NCI-H128 (cell line): ENCODE results near the gene PDCD1.
"Not testable (repeated sequence)": the region's sequence is repeated elsewhere in the genome, so short reads cannot be mapped to it uniquely, and the experiment has no call there.

ENCODE experiments used
- DNase-seq: peaks from one replicate; lab custom pipeline; 2025; ENCODE audit not compliant: unreplicated experiment; lab: John Stamatoyannopoulos, UW

The PDCD1 gene

DNA sequence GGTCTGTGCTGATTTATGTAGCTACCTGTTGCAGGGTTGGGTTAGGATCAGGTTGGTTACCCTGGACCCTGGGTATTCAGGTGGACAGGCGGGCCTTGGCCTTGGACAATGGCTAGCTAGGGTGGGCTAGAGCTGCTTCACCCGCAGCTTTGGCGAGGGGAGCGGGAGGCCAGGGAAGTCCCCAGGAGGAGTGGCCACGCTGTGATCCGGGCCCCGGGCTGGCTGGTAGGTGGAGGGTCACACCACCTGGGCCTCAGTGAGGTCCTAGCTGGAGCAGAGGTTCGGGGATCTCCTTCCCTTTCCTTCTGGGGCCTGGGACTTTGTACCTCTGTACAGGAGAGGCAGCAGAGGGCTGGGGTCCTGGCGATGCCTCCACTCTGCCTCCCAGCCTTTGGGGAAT, 20.6 kb upstream of the PDCD1 start:
- DNase-seq = no peak

DNA sequence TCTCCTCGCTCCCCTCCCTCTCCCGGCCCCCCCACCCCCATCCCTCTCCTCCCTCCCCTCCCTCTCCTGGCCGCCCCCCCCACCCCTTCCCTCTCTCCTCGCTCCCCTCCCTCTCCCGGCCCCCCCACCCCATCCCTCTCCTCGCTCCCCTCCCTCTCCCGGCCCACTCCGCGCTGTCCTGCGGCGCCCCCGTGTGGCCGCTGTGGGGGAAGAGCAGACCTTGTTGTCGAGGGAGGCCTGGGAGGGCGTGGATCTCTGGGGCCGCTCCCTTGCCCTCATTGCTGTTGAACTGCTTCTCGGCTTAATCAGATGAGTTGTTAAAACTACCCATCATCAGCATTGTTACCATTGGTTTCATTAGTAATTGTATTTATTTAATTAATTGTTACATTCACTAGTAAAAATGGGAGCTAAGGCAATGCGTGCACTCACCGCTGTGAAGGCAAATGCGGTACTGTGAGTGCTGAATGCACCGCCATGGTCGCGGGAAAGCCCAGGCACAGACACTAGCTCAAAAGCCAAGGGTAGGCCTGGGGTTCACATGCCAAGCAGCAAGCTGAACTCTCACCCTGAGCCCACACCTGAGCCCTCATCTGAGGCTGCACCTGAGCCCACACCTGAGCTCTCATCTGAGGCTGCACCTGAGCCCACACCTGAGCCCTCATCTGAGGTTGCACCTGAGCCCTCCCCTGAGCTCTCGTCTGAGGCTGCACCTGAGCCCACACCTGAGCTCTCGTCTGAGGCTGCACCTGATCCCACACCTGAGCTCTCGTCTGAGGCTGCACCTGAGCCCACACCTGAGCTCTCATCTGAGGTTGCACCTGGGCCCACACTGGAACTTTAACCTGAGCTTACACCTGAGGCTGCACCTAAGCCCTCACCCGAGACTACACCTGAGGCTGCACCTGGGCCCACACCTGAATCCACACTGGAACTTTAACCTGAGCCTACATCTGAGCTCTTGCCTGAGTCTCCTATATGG, 19.6 kb upstream of the PDCD1 start:
- peak; percentile 41 for DNase-seq

DNA sequence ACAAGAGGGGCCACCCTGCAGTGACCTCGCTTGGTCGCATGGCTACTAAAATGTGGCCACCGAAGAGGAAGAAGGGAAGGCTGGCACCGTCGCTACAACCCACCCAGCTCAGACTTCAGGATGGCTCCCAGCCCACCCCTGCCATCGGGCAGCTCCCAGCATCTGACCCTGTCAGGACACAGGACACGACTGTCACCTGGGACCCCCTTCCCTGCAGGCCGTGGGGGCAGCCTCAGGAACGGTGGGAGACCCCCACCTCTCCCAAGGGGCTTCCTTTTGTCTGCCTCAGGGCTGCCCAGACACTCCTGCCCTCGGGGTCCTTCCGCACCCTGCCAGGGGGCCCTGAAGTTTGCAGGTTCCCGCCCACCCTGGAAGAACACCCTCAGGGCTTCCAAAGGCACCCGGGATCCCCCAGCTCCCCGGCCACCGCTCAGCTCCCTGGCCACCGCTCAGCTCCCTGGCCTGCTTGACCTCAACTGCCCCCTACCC, 18.5 kb upstream of the PDCD1 start:
- DNase-seq = no peak

DNA sequence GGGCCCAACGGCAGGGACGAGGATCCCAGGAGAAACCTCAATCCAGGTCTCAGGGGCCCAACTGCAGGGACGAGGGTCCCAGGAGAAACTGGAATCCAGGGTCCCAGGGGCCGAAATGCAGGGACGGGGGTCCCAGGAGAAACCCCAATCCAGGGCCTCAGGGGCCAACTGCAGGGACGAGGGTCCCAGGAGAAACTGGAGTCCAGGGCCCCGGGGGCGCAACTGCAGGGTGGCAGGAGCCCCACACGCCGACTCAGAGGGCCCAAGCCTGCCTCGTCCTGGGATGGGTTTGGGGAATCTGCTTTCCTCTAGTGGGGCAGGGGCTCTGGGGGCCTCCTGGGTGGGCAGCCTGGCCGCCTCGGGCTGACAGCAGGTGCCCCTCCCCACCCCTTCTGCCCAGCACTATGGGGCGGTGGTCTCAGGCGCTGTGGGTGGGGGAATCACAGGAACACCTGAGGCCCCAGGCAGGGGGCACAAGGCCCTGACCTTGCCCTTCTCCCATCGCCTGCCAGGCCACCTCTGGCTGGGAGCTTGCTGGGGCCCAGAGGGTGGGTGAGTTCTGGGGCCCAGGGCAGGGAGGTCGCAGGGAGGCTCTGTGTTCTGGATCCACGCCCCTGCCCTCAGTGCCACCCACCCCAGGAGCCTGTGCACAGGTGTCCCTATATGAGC, 18.0 kb upstream of the PDCD1 start:
- no peak for DNase-seq

DNA sequence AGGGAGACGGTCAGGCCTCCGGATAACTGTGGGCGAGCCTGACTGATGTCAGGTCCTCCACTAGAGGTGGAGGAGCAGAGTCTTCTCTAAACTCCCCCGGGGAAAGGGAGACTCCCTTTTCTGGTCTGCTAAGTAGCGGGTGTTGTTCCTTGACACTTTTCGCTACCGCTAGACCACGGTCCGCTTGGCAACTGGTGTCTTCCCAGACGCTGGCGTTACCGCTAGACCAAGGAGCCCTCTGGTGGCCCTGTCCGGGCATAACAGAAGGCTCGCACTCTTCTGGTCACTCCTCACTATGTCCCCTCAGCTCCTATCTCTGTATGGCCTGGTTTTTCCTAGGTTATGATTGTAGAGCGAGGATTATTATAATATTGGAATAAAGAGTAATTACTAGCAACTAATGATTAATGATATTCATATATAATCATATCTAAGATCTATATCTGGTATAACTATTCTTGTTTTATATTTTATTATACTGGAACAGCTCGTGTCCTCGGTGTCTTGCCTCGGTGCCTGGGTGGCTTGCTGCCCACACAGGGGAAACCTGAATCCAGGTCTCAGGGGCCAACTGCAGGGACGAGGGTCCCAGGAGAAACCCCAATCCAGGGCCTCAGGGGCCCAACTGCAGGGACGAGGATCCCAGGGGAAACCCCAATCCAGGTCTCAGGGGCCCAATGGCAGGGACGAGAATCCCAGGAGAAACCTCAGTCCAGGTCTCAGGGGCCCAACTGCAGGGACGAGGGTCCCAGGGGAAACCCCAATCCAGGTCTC, 17.2 kb upstream of the PDCD1 start:
- DNase-seq = not testable (repeated sequence)

DNA sequence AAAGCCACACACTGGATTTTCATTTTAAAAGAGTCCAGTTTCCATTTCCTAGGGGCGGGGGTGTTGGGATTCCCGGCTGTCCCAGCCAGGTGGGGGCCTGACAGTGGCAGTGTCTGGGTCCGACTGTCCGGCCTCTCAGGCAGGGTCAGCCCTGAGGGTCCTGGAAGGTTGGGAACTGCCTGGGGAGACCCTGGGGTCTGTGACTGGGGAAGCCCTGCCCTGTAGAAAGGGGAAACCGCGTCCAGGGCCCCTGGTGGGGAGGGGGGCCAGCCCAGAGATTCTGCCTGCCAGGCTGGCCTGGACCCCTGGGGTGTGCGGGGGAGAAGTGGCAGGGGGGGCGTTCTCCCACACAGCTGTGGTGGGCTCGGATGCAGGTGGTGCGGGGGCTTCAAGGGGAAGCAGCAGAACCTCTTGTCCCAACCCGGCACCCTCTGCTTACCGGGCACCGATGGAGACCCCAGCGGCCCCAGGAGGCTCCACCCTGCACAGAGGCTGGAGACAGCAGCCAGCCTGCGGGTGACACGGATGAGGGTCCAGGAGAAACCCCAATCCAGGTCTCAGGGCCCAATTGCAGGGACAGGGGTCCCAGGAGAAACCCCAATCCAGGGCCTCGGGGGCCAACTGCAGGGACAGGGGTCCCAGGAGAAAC, 15.7 kb upstream of the PDCD1 start:
- no peak for DNase-seq

DNA sequence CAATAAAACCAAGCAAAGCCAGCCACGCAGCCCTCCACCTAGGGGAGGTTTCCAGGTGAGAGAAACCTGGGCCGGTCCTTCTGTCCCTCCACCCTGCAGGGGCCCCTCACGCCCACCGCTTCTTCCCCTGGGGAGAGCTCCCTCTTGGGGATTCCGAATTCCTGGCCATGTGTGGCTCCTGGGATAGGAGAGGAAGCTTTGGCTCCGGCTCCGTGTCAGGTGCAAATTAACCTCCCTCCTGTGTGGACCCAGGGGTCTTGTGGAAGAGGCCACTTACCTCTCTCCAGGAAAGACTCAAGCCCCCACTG, 15.1 kb upstream of the PDCD1 start:
- no peak for DNase-seq

DNA sequence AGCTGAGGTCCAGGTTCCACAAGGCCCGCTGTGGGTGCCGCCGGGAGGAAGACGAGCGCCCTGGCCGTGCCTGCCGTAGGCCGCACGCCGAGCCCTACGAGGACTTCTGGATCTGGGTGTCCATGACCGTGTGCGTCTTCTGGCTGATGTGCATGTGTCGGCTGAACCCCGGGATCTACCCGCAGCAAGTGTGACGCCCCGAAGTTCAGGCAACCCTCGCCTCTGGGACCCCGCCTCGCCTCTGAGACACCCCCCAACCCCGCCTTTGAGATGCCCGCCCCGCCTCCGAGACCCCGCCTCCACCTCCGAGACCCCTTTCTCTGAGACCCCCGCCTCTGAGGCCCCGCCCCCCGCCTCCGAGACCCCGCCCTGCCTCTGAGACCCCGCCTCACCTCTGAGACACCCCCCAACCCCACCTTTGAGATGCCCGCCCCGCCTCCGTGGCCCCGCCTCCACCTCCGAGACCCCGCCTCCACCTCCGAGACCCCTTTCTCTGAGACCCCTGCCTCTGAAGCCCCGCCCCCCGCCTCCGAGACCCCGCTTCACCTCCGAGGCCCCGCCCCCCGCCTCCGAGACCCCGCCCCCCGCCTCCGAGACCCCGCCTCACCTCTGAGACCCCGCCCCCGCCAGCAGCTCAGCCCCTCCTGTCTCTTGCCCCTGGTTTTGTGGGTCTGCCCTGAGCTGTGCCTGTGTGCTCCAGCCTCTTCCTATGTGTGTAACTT, 14.5 kb upstream of the PDCD1 start:
- DNase-seq = no peak

DNA sequence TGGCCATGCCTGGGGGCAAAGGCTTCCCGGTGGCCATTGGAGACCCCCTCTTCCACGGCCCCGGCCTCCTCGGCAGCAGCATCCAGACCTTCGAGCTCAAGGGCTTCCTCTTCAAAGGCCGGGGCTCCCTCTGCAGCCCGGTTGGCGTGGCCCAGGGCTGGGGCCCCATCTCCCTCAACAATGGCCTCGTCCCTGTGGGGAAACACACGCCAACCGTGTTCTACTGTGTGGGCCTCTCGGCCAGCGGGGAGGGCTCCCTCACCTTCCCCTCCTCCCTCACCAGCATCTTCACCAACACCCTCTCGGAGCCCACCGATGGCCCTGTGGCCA, 13.6 kb upstream of the PDCD1 start:
- DNase-seq = no peak

DNA sequence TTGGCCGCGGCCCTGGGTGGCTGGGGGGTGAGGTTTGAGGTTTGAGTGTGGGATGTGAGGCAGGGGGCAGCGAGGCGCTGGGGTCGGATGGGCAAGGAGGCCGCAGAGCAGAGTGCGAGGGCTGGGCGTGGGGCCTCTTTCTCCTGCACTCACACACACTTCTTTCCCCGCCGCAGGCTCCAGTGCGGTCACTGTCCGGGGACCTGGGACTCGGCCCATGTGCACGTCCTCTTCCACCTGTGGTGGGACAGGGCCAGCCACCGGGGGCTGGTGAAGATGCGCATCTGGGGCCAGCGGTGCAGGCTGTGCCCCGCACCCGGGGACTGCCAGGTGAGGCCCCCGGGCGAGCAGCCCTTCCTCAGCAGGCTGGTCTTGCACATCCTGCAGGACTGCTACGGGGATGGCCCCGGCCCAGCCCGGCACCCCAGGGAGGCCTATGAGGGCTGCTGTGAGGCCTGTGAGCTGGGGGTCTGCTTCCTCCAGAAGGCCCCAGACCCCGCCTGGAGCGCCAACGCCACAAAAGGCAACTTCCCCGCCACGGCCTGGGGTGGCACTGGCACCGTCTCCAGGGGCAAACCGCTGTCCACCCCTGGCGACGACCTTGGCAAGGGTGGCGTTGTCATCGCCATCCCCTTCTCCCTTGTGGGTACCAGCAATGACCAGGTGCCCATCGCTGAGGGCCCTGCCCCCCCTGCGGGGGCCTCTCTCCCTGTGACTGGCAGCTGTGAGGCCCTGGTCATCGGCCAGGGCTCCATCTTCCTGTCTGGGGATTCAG, 13.0 kb upstream of the PDCD1 start:
- DNase-seq = no peak

DNA sequence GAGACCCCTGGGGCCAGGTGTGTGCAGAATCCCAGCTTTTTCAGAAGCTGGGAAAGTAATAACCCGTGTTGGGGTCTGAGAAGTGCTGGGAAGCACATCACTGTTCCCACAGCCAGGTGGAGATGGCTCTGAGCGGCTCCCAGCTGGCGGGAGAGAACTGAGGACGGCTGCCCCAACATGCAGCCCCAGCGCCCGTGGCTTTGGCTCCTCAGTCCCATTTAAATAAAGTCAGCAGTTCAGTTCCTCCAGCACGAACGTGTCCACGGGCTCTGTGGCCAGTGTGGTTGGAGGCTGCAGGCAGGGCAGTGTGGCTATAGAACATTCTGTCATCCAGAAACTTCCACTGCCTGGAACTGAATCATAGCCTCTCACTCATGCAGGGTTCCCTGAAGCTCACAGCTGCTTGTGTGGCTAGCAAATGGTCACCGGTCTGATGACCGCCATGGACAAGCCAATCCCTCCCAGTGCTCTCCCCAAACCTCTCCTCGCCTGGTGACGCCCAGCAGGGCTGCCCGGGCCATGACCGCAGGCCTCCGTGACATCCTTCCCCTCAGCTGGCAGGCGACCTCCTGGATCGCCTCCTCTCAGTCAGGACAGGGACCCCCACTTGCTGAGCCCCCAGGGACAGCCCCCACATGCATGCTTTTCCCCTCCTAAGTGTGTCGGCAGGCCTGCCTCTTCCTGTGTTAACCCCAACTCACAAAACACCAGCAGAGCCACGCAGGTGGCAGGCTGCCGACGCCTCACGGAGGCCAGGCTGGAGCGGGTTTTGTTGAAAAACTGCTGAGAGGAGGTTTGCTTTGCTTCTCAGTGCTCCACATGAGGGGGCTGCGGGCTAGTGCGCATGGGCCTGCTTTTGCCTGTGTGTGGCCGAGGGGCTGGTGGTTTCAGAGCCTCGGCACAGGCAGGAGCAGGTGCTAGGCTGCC, 12.2 kb upstream of the PDCD1 start:
- no peak for DNase-seq

DNA sequence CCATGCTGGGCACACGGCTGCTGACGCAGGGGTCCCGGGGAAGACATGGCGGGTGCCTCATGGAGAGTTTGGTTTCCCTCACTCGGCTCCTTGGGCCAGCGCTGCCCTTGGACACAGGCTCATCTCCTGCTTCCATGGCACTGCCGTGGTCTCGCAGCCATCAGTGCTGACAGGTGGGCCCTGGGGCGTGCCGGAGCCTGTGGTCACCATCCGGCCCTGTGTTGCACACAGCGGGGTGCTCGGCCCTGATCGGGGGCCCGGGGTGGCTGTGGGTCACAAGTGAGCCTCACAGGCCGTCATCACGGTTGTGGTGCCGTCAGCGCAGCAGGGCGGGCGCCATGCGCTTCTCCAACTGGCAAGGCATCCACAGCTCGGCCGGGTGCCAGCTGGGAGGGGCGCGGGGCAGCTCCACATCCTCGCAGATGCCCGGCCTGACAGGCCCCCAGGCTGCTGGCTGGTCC, 11.4 kb upstream of the PDCD1 start:
- no peak for DNase-seq

DNA sequence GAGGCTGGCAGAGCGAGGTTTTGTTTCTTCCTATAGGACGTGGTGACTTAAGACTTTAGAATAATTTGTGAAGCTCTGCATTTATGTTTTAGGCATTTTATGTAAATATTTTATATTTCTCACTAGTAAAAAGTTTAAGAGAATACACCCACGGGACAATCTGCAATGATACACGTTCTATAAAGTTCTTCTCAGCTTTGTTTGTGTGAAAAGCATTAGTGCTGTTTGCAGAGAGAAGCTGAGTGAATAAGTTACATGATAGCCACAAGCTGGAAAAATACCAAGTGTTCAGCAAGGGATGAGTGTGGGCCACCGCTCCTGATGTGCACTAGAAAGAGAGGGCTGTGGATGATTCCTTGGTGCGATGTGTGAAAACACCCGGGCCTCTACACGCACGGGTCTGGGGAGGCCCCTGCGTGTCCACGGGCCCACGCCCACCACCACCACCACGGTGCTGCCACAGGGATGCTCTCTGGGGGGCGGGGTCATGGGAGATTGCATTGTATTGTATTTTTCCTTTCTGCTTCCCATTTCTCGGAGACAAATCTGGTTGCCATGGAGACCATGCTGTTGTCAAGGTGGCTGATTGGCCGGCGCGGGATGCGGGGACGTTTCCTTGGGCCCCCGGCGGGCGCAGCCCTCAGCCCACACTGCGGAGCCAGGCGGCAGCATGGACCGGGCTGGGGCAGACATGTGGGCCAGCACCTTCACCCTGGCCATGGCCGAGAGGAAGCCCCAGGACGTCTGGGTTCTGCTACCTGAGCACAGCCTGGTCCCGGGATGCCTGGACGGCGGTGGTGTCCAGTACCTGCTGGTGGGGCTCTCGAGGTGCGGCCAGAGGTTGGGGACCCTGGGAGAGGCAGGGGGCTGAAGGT, 10.6 kb upstream of the PDCD1 start, which contains the start of gene RTP5:
Gene RTP5 (plus strand): TSS at position 643 of the 875 bp plus-strand sequence. CDS start 28 bp downstream, at position 671.
- no peak for DNase-seq

DNA sequence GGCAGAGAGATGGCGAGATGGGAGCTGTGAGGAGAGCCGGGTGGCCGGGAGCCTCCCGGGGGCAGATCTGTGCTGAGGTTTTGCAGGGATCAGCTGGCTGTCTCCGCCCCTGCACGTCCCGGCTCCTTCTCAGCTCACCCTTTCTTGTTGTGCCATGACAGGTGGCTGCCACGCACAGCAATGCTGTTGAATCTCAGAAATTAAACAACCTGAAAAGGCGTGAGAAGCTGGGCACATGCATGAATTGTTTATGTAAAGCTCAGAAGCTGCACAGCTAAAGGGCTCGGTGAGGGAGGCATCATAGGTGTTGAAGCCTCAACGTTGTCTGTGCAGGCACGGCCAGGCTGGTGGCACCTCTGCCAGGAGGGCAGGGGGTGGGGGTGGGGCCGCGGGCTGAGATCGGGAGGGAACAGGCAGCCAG, 10.0 kb upstream of the PDCD1 start:
- no peak for DNase-seq

DNA sequence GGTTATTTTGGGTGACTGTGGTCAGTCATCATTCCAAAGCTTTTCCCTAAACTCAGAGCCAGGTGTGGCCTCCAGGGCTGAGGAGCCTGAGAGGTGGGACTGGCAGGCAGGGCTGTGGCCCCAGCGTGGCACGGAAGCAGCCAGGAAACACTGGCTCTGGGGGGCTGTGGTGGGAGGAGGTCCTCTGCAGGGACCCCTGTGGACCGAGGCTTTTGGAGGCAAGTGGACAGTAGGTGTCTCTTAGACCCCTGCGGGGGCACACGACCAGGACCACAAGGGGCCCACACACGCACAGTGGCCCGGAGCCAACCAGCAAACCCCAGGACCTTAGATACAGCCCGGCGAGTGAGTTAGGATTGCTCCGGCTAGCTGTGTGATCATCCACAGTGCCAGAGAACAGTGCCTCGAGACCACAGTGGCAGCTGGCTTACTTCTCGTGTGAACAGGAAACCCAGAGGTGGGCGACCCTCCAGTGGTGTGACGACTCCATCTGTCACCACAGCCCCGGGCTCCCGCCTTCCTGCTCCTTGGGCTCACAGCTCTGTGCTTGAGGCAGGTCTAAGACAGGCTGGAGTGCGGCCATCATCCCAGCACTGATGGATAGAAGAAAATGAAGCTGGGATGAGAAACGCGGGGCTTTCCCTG, 9.2 kb upstream of the PDCD1 start:
- DNase-seq = no peak

DNA sequence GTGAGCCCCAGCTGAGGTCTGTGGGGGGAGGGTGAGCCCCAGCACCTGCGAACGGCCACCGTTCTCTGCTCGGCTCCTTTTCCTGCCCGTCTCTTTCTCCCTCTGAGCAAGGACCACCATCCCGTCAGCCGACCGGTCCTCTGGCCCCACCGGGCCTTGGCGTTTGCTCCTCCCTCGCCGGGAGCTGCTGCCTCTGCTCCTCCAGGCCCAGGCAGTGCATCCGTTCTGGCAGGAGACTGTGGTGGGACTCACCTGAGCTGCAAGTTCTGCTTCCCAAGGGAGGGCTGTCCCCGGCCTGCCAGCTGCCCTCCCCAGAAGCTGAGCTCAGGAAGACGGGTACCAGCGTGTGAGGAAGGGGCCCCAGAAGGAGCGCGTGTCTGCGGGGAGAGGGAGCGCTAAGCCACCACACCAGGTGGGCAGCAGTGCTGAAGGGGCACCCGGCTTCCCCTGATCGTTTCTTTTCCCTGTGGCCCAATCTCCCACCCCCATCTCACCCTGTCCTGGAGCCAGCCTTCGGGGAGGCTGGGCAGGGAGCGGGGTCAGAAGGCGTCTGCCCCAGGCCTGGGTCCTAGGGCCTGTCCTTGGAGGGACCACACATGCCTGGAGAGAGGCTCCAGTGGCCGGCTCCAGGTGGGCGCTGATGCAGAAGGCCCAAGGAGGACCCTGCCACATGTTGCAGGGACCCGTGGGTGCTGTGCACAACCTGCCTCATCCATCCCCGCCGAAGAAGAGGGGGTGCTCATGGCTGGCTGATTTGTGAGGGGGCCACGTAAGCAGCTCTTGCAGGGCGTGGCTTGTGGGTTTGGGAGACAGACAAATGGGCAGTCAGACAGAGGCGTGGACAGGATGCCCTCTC, 8.3 kb upstream of the PDCD1 start:
- no peak for DNase-seq
